H1 (cell line): Measurements from ENCODE around the gene RDH5. TPM values are rescaled to one million over a fixed set of nuclear protein-coding genes. Genes with fewer than 3 reads are reported as not detected.

ENCODE experiments used
- KDM5A ChIP-seq: fragments of 200-600 bp; IDR thresholded peaks from 2 replicates; pipeline ENCODE4 v1.7.1; 2012; ENCODE audit warnings: mild to moderate bottlenecking, low read length, inconsistent platforms, mixed read lengths
- RAD21 ChIP-seq, 2 experiments: IDR thresholded peaks in 1 of 2; conservative IDR thresholded peaks in 1 of 2; 2 replicates each; pipeline ENCODE4 v1.6.1; 2011; ENCODE audit warnings: low read depth in 2 of 2, low read length in 2 of 2, improper control_type of control experiment in 1 of 2, inconsistent platforms in 1 of 2, mild to moderate bottlenecking in 1 of 2, moderate library complexity in 1 of 2
- SIN3A ChIP-seq, 2 experiments: IDR thresholded peaks in 1 of 2; conservative IDR thresholded peaks in 1 of 2; 2 replicates each; pipeline ENCODE4 v1.6.1; 2011 to 2012; ENCODE audit warnings: low read length in 2 of 2, improper control_type of control experiment in 1 of 2, low read depth in 1 of 2, mild to moderate bottlenecking in 1 of 2
- TAF1 ChIP-seq: IDR thresholded peaks from 2 replicates; pipeline ENCODE4 v1.6.1; 2011; ENCODE audit warnings: mild to moderate bottlenecking, low read depth, low read length
- TCF12 ChIP-seq: IDR thresholded peaks from 2 replicates; pipeline ENCODE4 v1.6.1; 2011; ENCODE audit warnings: low read depth, mild to moderate bottlenecking, low read length
- polyA plus RNA-seq, 7 experiments: library from polyadenylated mRNA; depleted of rRNA in 3 of 7; stranded (reverse) in 5 of 7; unstranded in 2 of 7; fragments of >200 nt in 5 of 7; fragments of 200-250 nt in 2 of 7; gene quantifications; 1 replicate in 5 of 7; 2 replicates in 1 of 7; 4 replicates in 1 of 7; pipeline versions ENCODE4 v1.2.1 to v1.2.3, GENCODE V29; 2011 to 2013; ENCODE audit warnings: missing spikeins in 2 of 7, mixed read lengths in 2 of 7
- total RNA-seq: library from RNA; stranded (reverse); fragmentation: NEBNext Ultra II Directional; extraction: Animal tissue kit (Norgen Biotek cat#: 25700); gene quantifications from 2 replicates; pipeline ENCODE4 v1.2.1, GENCODE V29; 2021
- TF ChIP-seq, protein P1 (sequence below), 3 experiments: IDR thresholded peaks; 1 replicate in 2 of 3; 2 replicates in 1 of 3; pipeline versions ENCODE4 v1.5.1 to v1.6.1; 2011; ENCODE audit warnings: low read length in 3 of 3, mild to moderate bottlenecking in 3 of 3, inconsistent platforms in 2 of 3, low read depth in 1 of 3, moderate library complexity in 1 of 3; ENCODE audit not compliant: insufficient read depth in 1 of 3; ENCODE audit errors: control extremely low read depth in 1 of 3

Gene RDH5
- total and polyA plus RNA-seq, 2 of the 8 experiments (the other 6 are each of a cell fraction or from before 2014, with no cell fraction given): 4.2 to 6.0 TPM

DNA sequence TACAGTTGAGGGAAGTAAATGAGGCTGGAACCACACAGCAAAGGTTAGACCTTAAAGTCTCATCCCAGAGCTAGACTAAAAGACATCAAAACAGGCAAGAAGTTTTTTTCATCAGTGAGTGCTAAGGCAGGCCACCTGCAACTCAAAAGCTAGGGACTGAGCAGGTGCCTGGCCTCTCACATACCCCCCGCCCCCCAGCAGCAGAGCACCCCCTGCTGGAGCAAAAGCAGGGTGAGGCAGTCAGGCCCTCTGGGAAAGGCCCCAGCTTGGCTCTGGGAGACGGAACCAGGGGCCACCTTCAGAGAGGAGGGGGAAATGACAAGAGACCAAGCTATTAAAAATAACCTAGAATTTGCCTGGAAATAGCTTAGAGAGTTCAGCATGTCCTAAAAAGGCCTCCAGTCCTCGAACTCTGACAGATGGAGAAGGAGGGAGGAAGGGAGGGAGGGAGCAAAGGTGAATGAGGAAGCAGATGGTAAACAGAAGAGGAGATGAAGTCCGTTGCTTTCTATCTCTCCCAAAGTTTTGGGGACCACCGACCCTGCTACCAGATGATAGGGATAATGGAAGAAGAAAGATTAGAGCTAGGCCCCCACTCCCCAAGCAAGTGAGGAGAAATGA lies 14.3 kb upstream of the RDH5 start (continued):
- TF ChIP-seq, protein P1, sequence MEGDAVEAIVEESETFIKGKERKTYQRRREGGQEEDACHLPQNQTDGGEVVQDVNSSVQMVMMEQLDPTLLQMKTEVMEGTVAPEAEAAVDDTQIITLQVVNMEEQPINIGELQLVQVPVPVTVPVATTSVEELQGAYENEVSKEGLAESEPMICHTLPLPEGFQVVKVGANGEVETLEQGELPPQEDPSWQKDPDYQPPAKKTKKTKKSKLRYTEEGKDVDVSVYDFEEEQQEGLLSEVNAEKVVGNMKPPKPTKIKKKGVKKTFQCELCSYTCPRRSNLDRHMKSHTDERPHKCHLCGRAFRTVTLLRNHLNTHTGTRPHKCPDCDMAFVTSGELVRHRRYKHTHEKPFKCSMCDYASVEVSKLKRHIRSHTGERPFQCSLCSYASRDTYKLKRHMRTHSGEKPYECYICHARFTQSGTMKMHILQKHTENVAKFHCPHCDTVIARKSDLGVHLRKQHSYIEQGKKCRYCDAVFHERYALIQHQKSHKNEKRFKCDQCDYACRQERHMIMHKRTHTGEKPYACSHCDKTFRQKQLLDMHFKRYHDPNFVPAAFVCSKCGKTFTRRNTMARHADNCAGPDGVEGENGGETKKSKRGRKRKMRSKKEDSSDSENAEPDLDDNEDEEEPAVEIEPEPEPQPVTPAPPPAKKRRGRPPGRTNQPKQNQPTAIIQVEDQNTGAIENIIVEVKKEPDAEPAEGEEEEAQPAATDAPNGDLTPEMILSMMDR (IDR thresholded peaks at IDR 0.05; ENCODE audit: control extremely low read depth in 1 of 3, insufficient read depth in 1 of 3, low read depth in 1 of 3, low read length in 3 of 3): peak; percentile 75 to 90 (median 82)
- TF ChIP-seq KDM5A: no peak
- TF ChIP-seq SIN3A (conservative IDR thresholded peaks at IDR 0.05 in 1 of 2, IDR thresholded peaks at IDR 0.05 in 1 of 2; ENCODE audit: low read depth in 1 of 2, low read length in 2 of 2): peak in 1 of 2 experiments; percentile 57; a peak in 2 of 4 replicates
- TF ChIP-seq TAF1: no peak
- TF ChIP-seq TCF12: no peak
- TF ChIP-seq RAD21 (IDR thresholded peaks at IDR 0.05 in 1 of 2, conservative IDR thresholded peaks at IDR 0.05 in 1 of 2; ENCODE audit: low read depth in 2 of 2, low read length in 2 of 2): peak; percentile 55 to 60
